ENCODE data around the gene FOXP1.

DNA sequence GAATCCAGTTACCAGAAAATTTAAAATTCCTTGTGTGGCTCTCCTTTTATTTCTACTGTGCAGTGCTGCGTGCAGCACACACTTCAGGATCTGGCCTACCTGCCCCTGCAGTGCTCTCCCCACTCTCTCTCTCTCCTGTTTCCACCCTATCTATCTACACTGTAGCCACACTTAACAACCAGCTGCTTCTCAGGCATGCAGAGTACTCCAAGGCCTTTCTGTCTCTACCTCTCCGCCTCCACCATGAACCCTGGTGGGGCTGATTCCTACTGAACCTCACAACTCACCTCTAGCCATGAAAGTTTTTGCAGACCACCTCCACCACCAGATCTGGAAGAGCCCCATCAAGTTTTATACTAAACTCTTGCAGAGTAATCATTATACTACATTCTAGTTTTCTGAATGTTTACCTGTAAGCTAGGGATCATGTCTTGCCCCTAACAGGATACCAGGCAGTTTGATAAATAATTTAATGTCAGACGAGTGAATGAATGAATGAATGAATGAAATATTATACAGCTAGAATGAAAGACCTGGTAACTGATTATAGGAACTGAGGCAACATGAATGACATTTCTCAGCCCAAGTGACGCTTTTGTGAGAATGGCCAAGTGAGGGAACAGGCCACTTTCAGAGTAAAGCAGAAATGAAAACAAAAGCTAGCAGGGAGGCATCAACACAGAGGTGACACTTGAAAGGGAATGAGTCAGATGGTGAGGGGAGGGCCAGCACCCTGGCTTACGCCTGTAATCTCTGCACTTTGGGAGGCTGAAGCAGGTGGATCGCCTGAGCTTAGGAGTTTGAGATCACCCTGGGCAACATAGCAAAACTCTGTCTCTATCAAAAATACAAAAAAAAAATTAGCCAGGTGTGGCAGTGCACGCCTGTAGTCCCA is 363.5 kb downstream of the FOXP1 start:
- no peak for TF ChIP-seq POLR2AphosphoS5 (IDR thresholded peaks at IDR 0.05; ENCODE audit: low read depth, low read length)
- no peak for TF ChIP-seq SIN3A (IDR thresholded peaks at IDR 0.05; ENCODE audit: borderline replicate concordance, insufficient read depth, low read length)
- TF ChIP-seq REST (IDR thresholded peaks at IDR 0.05; ENCODE audit: insufficient read depth in 1 of 2, low read depth in 2 of 2, low read length in 2 of 2): no peak
- no peak for TF ChIP-seq TAF1 (IDR thresholded peaks at IDR 0.05; ENCODE audit: borderline replicate concordance, insufficient read depth, low read length)
